Spleen (tissue), 7 donors: ENCODE measurements around the gene ZC2HC1C.

Experiments
- CTCF ChIP-seq, 11 experiments: fragments of 200-600 bp in 7 of 11; fragments of 450-650 bp in 4 of 11; sonication (generic) in 4 of 11; IDR thresholded peaks in 8 of 11; conservative IDR thresholded peaks in 3 of 11; 1 replicate in 7 of 11; 2 replicates in 4 of 11; pipeline versions ENCODE4 v1.4.0 to v1.8.0; 2016 to 2021; ENCODE audit warnings: antibody characterized with exemption in 11 of 11, inconsistent platforms in 4 of 11, mild to moderate bottlenecking in 1 of 11
- POLR2A ChIP-seq, 3 donors: fragments of 450-650 bp; IDR thresholded peaks; one replicate each; pipeline ENCODE4 v1.5.1; 2017; ENCODE audit warnings: antibody characterized with exemption in 3 of 3, mild to moderate bottlenecking in 1 of 3
- POLR2AphosphoS5 ChIP-seq, 3 donors: sonication (generic); formaldehyde crosslinking; IDR thresholded peaks; one replicate each; pipeline ENCODE4 v1.5.1; 2017; ENCODE audit warnings: antibody characterized with exemption in 3 of 3
- donor health status: DM: no; HTN: no; CAD: no; lungs with moderate emphysema.
- donor health status: DM: no; HTN: no; CAD: no.
- donor health status: DM: no; HTN: no; CAD: no.

DNA sequence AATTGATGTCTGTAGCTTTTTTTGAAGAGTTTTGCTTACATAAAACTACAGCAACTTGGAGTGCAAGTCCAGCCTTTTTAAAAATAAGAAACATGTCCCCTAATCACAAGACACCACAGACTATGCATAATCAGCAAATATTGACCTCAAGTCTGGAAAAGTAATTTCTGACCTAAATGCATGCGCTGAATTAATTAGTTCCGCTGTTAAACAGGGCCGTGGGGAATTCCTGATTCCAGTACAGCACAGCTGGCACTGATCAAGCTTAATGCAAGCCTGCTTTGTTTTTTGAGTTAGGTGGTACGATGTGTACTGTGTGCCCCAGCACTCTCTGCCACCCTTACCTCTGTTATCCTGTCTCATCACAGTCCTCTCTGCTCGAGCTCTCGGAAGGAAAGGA is 27.4 kb upstream of the ZC2HC1C start:
- no peak for TF ChIP-seq CTCF (IDR thresholded peaks at IDR 0.05 in 8 of 11, conservative IDR thresholded peaks at IDR 0.05 in 3 of 11)
- no peak for TF ChIP-seq POLR2AphosphoS5 (IDR thresholded peaks at IDR 0.05)
- no peak for TF ChIP-seq POLR2A (IDR thresholded peaks at IDR 0.05)
